ENCODE measurements around the gene SLC9B2. TPM values are rescaled to one million over a fixed set of nuclear protein-coding genes. Genes with fewer than 3 reads are reported as not detected.

The SLC9B2 gene
- polyA plus RNA-seq, 3 donors = 0.38 to 0.59 (median 0.48) TPM

- H2AFZ ChIP-seq (ENCODE audit: insufficient read depth, low read depth, low read length, poor library complexity, severe bottlenecking) = no peak overlapping the region
- H4K20me1 ChIP-seq (ENCODE audit: insufficient read depth, low read length) = no peaks in the 10 kb centered on the region
- no peak overlapping the region for H3K9ac ChIP-seq (ENCODE audit: insufficient read depth, low read length, poor library complexity, severe bottlenecking)
- Mint-ChIP-seq H3K9me3 (no peaks in the 10 kb centered on the region), H3K27ac (no peak overlapping the region), H3K4me1 (no peaks in the 10 kb centered on the region), H3K27me3 (ENCODE audit: low read depth in 3 of 3) (peaks cover 0 to 1% (median 0%) of the 10 kb centered on the region in 3 donors), H3K36me3 (no peaks in the 10 kb centered on the region), H3K4me3 (no peak overlapping the region)
- H3K4me3 ChIP-seq (replicated peaks in 1 of 3; ENCODE audit: low read depth in 2 of 3, low read length in 3 of 3) = no peak overlapping the region
- TF ChIP-seq CTCF (IDR thresholded peaks at IDR 0.05) = no peak
- H3K27ac ChIP-seq (ENCODE audit: low read depth in 1 of 2, low read length in 2 of 2) = no peak overlapping the region
- H3K4me2 ChIP-seq (replicated peaks; ENCODE audit: extremely low read depth, low read length, poor library complexity, severe bottlenecking) = no peak overlapping the region
- H3K36me3 ChIP-seq (replicated peaks in 1 of 2; ENCODE audit: control insufficient read depth in 1 of 2, insufficient read depth in 2 of 2, low read length in 2 of 2) = no peaks in the 10 kb centered on the region
- H3K27me3 ChIP-seq (ENCODE audit: control insufficient read depth in 2 of 2, insufficient read depth in 2 of 2, low read length in 2 of 2) = no peaks in the 10 kb centered on the region
- H3K9me3 ChIP-seq (replicated peaks in 1 of 2; ENCODE audit: control insufficient read depth in 1 of 2, insufficient read depth in 1 of 2, low read length in 2 of 2) = no peaks in the 10 kb centered on the region
- 100% methylated on average over 1 of the region's 1 CpG for WGBS (ENCODE audit: insufficient coverage)
- intact Hi-C loops (cut with micrococcal nuclease) = no loop called here
- no peaks in the 10 kb centered on the region for H3K4me1 ChIP-seq (ENCODE audit: control insufficient read depth in 1 of 2, insufficient read depth in 2 of 2, low read length in 2 of 2)
- no peaks in the 10 kb centered on the region for H3K79me2 ChIP-seq (ENCODE audit: insufficient read depth, low read length)
- DNase-seq = no peak
These were observed 64.5 kb downstream of the SLC9B2 start for GRCh38 chr4:103012060-103012459.

- H3K79me2 ChIP-seq (ENCODE audit: insufficient read depth, low read length) = no peaks in the 10 kb centered on the region
- peaks cover 0 to 1% (median 0%) of the 10 kb centered on the region in 3 donors for H3K27me3 Mint-ChIP-seq (ENCODE audit: low read depth in 3 of 3)
- 96% methylated on average over 3 of the region's 4 CpGs for WGBS (ENCODE audit: insufficient coverage)
- H3K4me1 ChIP-seq (ENCODE audit: control insufficient read depth in 1 of 2, insufficient read depth in 2 of 2, low read length in 2 of 2) = no peaks in the 10 kb centered on the region
- no peak overlapping the region for H3K9ac ChIP-seq (ENCODE audit: insufficient read depth, low read length, poor library complexity, severe bottlenecking)
- H3K36me3 Mint-ChIP-seq = no peaks in the 10 kb centered on the region
- H3K4me3 ChIP-seq (replicated peaks in 1 of 3; ENCODE audit: low read depth in 2 of 3, low read length in 3 of 3) = no peak overlapping the region
- no peak for DNase-seq
- H2AFZ ChIP-seq (ENCODE audit: insufficient read depth, low read depth, low read length, poor library complexity, severe bottlenecking) = no peak overlapping the region
- no peaks in the 10 kb centered on the region for H3K36me3 ChIP-seq (replicated peaks in 1 of 2; ENCODE audit: control insufficient read depth in 1 of 2, insufficient read depth in 2 of 2, low read length in 2 of 2)
- intact Hi-C loops (cut with micrococcal nuclease) = no loop called here
- no peak overlapping the region for H3K4me3 Mint-ChIP-seq
- no peak for TF ChIP-seq CTCF (IDR thresholded peaks at IDR 0.05)
- no peaks in the 10 kb centered on the region for H3K9me3 ChIP-seq (replicated peaks in 1 of 2; ENCODE audit: control insufficient read depth in 1 of 2, insufficient read depth in 1 of 2, low read length in 2 of 2)
- H3K27ac Mint-ChIP-seq = peak overlapping the region in 1 of 7 donors; percentile 16
- H4K20me1 ChIP-seq (ENCODE audit: insufficient read depth, low read length) = no peaks in the 10 kb centered on the region
- H3K4me1 Mint-ChIP-seq = no peaks in the 10 kb centered on the region
- no peak overlapping the region for H3K4me2 ChIP-seq (replicated peaks; ENCODE audit: extremely low read depth, low read length, poor library complexity, severe bottlenecking)
- no peak overlapping the region for H3K27ac ChIP-seq (ENCODE audit: low read depth in 1 of 2, low read length in 2 of 2)
- H3K9me3 Mint-ChIP-seq = no peaks in the 10 kb centered on the region
- H3K27me3 ChIP-seq (ENCODE audit: control insufficient read depth in 2 of 2, insufficient read depth in 2 of 2, low read length in 2 of 2) = no peaks in the 10 kb centered on the region
These were observed 65.1 kb downstream of the SLC9B2 start for GRCh38 chr4:103011378-103012025.

All from CD14-positive monocyte (primary cell).